Stimulated activated CD4-positive, alpha-beta T cell treated with anti-CD3 and anti-CD28 coated beads, Interleukin-2, amount 100 ng/mL, for 24 hours (primary cell): ENCODE measurements around the gene EMSY.
"Not testable (repeated sequence)": the region's sequence is repeated elsewhere in the genome, so short reads cannot be mapped to it uniquely, and the experiment has no call there.

Experiments
- DNase-seq, 2 donors: peaks; one replicate each; pipeline ENCODE4 v3.0.0-alpha.2; 2020

Gene EMSY

DNA sequence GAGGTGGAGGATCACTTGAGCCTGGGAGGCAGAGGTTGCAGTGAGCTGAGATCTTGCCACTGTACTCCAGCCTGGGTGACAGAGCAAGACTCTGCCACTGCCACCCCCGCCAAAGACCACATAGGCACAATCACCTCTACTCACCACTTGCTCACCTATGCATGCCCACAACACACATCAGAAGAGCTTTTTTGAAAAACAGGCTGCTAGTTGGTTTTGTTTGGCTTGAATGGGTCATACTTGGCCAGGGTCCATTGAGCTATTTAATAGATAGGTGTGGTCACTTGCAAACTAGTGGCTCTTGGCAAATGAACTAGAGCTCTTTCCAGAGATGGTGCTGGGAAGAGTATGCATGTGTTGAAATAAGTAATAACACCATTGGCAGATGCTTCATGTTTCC is 80.1 kb downstream of the EMSY start:
- no peak for DNase-seq

DNA sequence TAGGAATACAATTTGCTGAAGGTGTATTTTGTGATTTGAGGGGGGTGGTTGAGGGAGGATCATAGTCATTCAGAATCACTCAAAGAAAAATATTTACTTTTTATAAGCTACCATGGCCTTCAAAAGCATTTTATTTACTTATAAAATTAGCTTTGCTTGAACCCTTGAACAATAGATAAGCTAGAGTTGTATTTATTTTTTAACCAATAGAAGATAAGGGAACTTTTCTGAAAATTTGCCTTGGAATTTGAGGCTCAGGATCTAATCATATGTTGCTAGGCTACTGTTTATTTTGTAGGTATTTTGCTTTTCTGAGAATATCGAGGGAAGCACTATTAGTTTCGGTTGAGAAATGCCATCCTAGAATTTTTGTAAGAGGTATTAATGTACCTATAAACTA is 82.1 kb downstream of the EMSY start:
- no peak for DNase-seq

DNA sequence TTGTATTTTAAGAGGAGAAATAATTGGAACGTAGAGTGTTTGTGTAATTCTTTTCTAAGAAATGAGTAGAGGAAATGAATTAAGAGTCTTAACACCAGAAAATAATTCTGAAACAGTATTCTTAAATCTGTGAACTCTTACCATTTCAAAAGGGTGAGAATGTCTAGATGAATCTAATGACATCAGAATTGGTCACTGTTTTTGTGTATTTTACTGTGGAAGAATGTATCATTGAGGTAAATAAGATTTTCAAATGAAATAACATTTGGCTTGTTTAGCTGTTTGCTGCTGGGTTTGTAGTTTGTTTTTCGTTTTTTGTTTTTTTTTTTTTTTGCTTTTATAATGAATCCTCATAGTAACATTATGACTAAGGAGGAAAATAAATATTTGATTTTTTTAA is 97.6 kb downstream of the EMSY start:
- no peak for DNase-seq

GRCh38 chr11:76543006-76543703 is 98.3 kb downstream of the EMSY start:
- DNase-seq, result no peak

DNA sequence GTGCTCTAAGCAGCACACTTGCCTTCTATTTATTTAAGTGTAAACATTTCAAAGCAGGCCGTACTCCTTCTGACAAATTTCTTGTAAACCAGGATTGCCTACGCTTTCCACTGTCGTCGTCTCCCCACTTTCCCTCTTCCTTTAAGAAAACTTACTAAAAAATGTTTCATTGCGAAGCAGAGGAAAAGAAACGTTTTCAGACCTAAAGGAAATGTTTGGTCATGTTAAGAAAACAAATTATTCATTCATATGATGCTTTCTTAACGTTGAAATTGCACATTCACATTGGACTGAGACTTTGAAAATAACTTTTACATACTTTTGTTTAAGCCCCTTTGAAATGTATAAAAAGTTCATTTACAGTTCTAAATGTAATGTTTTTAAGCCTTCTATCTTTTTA is 106.0 kb downstream of the EMSY start:
- DNase-seq, result no peak

GRCh38 chr11:76551400-76551799 is 106.6 kb downstream of the EMSY start:
- DNase-seq, result no peak

DNA sequence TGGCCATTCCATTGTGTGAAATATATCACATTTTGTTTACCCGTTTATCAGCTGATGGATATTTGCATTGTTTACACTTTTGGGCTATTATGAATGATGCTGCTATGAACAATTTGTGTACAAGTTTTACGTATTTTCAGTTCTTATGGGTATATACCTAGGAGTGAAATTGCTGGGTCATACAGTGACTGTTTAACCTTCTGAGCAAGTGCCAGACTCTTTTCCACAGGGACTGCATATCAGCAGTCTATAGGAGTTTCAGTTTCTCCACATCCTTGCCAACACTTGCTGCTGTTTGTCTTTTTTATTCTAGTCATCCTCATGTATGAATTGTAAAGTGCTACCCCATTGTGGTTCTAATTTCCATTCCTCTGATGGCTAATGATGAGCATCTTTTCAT is 108.2 kb downstream of the EMSY start:
- no peak for DNase-seq

DNA sequence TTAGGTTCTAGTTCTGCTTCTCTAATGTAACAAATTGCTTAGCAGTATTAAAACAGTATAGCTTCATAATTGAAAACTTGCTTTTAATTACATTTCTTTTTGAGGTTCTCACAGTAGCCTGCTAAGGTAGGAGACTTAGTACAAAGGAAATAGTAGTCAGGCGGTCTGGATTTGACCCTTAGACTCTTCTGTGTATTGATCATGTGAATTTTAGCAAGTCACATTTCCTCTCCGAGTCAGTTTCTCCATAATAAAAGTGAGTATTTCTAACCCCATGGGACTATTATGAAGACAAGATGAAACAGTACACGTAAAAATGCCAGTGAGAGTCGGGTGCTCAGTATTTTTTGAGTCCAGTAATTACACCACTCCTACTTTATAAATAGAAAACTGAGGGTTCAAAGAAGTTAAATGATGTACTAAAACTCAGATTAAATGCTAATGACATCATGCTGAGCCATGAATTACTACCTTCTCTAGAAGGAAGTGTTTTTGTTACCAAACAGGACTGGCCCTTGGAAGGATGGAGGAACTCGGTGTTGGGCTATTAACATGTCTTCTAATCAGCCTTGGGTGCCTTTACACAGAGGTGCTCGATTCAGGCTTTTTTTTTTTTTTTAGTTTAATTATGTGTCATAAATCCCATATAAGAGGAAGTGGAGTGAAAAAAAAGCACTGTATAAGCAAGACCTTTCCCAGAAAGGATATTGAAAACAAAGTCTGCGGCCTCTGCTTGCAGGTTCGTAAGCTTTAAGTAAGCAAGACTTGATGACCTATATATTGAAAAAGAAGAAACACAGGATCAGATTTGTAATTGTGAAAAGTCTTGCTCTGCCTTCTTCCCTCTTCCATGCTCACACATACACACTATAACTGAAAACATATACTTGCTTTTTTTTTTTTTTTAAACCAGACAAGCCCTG is 109.0 kb downstream of the EMSY start:
- no peak for DNase-seq

- DNase-seq, result no peak
These were observed 109.9 kb downstream of the EMSY start for GRCh38 chr11:76554767-76555166.

- DNase-seq, result no peak
These were observed 112.6 kb downstream of the EMSY start for GRCh38 chr11:76557466-76557865.

DNA sequence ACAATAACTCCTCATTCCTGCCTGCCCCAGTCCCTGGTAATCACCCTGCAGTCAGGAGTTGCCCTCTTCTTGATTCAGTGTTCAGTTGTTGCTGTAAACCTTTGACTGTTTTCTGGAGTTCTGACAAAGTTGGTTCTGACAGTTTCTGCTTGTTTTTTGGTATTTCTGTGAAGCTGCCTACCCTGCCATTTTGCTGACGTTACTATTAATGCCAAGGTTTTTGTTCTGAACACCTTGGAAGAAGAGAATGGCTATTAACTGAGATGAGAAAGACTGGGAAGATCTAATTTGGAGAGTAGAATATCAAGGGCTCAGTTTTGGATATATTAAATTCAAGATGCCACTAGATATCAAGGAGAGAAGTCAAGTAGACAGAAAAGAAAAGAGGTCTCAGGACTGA is 113.7 kb downstream of the EMSY start:
- no peak for DNase-seq

GRCh38 chr11:76558891-76559290 is 114.1 kb downstream of the EMSY start:
- DNase-seq, result no peak

DNA sequence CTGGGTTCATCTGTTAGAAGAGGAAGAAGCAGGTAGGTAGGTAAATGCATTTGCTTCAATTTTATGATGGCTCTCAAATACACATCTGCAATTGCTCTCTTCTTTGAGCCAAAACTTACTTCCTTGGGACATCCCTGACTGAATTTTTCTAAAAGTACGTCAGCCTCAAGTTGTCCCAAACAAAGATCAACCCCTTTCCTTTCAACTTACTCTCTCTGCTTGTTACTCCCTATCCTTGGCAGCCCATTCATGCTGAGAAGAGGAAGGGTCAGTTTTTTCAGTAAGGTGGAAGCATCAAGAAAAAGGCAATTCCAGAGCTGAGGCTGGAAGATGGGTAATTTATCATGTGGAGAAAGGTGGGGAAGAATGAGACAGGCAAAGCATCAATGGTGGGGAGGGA is 114.5 kb downstream of the EMSY start:
- no peak for DNase-seq

DNA sequence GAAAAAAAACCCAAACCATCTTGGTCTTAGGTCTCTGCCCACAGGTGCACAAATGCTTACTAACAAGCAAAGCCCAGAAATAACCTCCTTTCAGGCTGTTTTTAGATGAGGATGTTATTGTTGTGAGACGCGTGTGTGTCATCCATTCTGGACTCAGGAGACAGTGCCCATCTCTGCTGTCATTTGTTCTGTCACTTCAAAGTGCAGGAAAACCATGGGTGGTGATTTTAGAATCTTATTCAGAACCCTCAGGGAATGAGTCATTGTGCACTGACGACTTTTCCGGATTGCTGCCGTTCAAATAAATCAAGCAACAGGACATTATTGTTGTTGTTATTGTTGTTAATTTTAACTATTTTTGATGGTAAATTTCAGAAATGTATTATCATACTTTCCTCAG is 115.4 kb downstream of the EMSY start:
- no peak for DNase-seq

GRCh38 chr11:76561245-76561644 is 116.4 kb downstream of the EMSY start:
- no peak for DNase-seq

GRCh38 chr11:76562541-76562940 is 117.7 kb downstream of the EMSY start:
- no peak for DNase-seq

- no peak for DNase-seq
These were observed 119.5 kb downstream of the EMSY start for GRCh38 chr11:76564364-76564763.

- DNase-seq, result no peak
These were observed 122.0 kb downstream of the EMSY start for GRCh38 chr11:76566811-76567210.

- no peak for DNase-seq
These were observed 122.4 kb downstream of the EMSY start for GRCh38 chr11:76567261-76567660.

DNA sequence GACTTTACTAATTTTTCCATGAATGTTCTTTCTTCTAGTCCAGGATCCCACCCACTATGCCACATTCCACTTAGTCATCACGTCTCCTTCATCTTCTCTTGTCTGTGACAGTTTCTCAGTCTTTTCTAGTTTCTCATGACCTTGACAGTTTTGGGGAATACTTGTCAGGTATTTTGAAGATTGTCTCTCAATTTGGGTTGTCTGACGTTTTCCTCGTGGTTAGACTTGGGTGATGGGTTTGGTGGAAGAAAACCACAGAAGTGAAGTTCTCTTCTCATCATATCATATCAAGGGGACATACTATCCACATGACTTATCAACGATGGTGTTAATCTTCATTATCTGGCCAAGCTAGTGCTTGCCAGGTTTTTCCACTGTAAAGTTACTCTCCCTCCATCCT is 123.3 kb downstream of the EMSY start:
- no peak for DNase-seq

- DNase-seq, result no peak
These were observed 123.8 kb downstream of the EMSY start for GRCh38 chr11:76568621-76569020.

GRCh38 chr11:76572181-76572875 is 127.5 kb downstream of the EMSY start:
- DNase-seq, result not testable (repeated sequence)

- no peak for DNase-seq
These were observed 129.6 kb downstream of the EMSY start for GRCh38 chr11:76574406-76574805.

- DNase-seq, result no peak
These were observed 130.1 kb downstream of the EMSY start for GRCh38 chr11:76574879-76575278.
